MCF 10A (cell line): ENCODE data around the gene TRMT11. TPM values are rescaled to one million over a fixed set of nuclear protein-coding genes. Genes with fewer than 3 reads are reported as not detected.
A peak's percentile ranks its signal among the peaks of the same experiment; 100 is the strongest.

Experiments used
- BruUV-seq: library from RNA; stranded (reverse); fragments of 400-500 nt; replicated peaks from 2 replicates; lab custom pipeline; 2021; lab: Mats Ljungman, UMichigan
- CTCF ChIA-PET: fragments of 300-600 bp; sonication (Branson Sonifier 250); formaldehyde crosslinking; extraction: SDS; loops from one replicate; lab custom pipeline; 2021; ENCODE audit warnings: antibody characterized with exemption, inconsistent platforms; lab: Yijun Ruan, JAX
- POLR2A ChIA-PET: fragments of 300-600, 350-650 bp; sonication (Branson Sonifier 250); formaldehyde crosslinking; extraction: SDS; loops from one replicate; lab custom pipeline; 2020; ENCODE audit warnings: antibody characterized with exemption, inconsistent platforms; lab: Yijun Ruan, JAX
- DNase-seq: peaks from one replicate; pipeline ENCODE4 v3.0.0-alpha.2; 2018; ENCODE audit not compliant: unreplicated experiment
- H3K27ac Mint-ChIP-seq: one replicate; pipeline ENCODE4 v1.8.0; 2022; ENCODE audit warnings: mild to moderate bottlenecking, low read depth, mixed read lengths; ENCODE audit not compliant: unreplicated experiment
- H3K27me3 Mint-ChIP-seq: one replicate; pipeline ENCODE4 v1.8.0; 2022; ENCODE audit warnings: mixed read lengths; ENCODE audit not compliant: insufficient read depth, unreplicated experiment
- H3K36me3 Mint-ChIP-seq: one replicate; pipeline ENCODE4 v1.8.0; 2022; ENCODE audit warnings: mild to moderate bottlenecking, moderate library complexity, mixed read lengths; ENCODE audit not compliant: insufficient read depth, unreplicated experiment
- H3K4me1 Mint-ChIP-seq: one replicate; pipeline ENCODE4 v1.8.0; 2022; ENCODE audit warnings: mixed read lengths; ENCODE audit not compliant: insufficient read depth, unreplicated experiment
- H3K4me3 Mint-ChIP-seq: one replicate; pipeline ENCODE4 v1.8.0; 2022; ENCODE audit warnings: mild to moderate bottlenecking, moderate library complexity, mixed read lengths; ENCODE audit not compliant: unreplicated experiment
- H3K9me3 Mint-ChIP-seq: one replicate; pipeline ENCODE4 v1.8.0; 2022; ENCODE audit warnings: mixed read lengths; ENCODE audit not compliant: unreplicated experiment
- intact Hi-C: fragments of 100-400 bp; cut with micrococcal nuclease; formaldehyde crosslinking; loops from 2 replicates; pipeline ENCODE4 v1.14.1; 2022
- total RNA-seq: library from RNA; stranded (reverse); gene quantifications from 2 replicates; pipeline ENCODE4 v1.2.3, GENCODE V29; 2022
- TF ChIP-seq, protein P1 (sequence below): fragments of 200-600 bp; IDR thresholded peaks from one replicate; pipeline ENCODE4 v1.8.0; 2022; ENCODE audit warnings: antibody characterized with exemption, mild to moderate bottlenecking; ENCODE audit not compliant: unreplicated experiment

Gene TRMT11
- total RNA-seq, 1 experiment from 2014 or later = 32.5 TPM

DNA sequence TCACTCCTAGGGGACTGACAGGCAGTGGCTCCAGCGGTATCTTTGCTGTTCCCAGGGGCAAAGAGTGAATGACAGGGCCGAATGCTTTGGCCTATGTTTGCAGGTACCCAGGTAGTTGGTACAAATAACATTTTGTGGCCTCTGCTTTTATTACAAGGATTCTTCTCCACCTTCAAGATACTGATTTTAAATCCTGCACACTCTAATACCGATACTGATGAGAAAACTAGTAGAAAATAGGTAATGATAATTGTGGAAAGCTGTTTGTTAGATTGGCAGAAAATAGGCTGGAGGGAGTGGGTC, 29.0 kb upstream of the TRMT11 start:
- intact Hi-C loops = loop anchor here (2.0 kb wide), 2 partner anchors 39 to 53 kb away; no protein-coding TSS in a partner anchor
- Mint-ChIP-seq H3K27ac (no peak overlapping the region), H3K9me3 (no peaks in the 10 kb centered on the region), H3K4me3 (no peak overlapping the region), H3K27me3 (no peaks in the 10 kb centered on the region), H3K36me3 (no peaks in the 10 kb centered on the region), H3K4me1 (no peaks in the 10 kb centered on the region)
- no peak for DNase-seq
- POLR2A ChIA-PET = interaction anchor here (0.9 to 5.3 kb wide), 29 partner anchors 14 to 1387 kb away, joined by 3 to 106 read pairs (median 6); partner anchors contain the start of genes NCOA7, RNF146 and TRMT11
- CTCF ChIA-PET = interaction anchor here (0.6 to 10.3 kb wide), 28 partner anchors 9 to 750 kb away, joined by 3 to 270 read pairs (median 5); partner anchors contain the start of genes NCOA7 and TRMT11
- TF ChIP-seq, protein P1, sequence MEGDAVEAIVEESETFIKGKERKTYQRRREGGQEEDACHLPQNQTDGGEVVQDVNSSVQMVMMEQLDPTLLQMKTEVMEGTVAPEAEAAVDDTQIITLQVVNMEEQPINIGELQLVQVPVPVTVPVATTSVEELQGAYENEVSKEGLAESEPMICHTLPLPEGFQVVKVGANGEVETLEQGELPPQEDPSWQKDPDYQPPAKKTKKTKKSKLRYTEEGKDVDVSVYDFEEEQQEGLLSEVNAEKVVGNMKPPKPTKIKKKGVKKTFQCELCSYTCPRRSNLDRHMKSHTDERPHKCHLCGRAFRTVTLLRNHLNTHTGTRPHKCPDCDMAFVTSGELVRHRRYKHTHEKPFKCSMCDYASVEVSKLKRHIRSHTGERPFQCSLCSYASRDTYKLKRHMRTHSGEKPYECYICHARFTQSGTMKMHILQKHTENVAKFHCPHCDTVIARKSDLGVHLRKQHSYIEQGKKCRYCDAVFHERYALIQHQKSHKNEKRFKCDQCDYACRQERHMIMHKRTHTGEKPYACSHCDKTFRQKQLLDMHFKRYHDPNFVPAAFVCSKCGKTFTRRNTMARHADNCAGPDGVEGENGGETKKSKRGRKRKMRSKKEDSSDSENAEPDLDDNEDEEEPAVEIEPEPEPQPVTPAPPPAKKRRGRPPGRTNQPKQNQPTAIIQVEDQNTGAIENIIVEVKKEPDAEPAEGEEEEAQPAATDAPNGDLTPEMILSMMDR = no peak
- BruUV-seq = TSS peak; percentile 74

DNA sequence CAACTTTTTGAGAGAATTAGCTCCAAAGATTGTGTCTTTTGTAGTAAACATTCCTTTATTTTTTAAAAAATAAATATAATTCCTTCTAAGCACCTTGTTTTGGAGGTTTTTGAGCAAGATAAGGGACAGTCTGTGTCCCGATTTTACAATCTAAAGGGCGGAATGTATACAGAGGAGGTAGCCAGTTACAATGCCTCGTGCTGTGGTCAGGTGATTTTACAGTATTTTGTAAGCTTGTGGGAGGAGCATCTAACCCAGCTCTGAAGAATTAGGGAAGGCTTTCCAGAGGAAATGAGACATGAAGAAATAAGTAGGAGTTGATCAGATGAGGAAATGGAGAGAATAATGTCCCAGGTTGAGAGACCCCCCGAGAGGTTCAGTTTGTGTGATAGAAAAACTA, 28.5 kb upstream of the TRMT11 start:
- intact Hi-C loops = loop anchor here (2.0 kb wide), 2 partner anchors 39 to 53 kb away; no protein-coding TSS in a partner anchor
- POLR2A ChIA-PET = interaction anchor here (0.6 to 5.3 kb wide), 33 partner anchors 11 to 1386 kb away, joined by 3 to 106 read pairs (median 6); partner anchors contain the start of genes NCOA7 and TRMT11

DNA sequence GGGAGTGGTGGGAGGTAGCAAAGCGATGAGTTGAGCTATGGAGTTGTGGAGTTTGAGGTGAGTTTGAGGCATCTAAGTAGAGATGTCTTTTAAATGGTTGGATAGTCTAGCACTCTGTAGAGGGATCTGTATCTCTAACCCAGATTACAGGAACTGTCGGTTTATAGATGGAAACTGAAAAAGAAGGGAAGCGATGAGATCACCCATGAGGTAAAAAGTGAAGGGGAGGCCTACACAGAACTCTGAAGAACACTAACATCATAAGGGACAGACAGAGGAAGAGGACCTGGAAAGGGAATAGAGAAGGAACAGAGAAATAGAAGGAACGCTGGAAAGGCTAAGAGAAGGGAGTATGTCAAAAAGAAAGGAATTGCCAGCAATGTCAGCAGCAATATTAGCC, 27.3 kb upstream of the TRMT11 start:
- no peak overlapping the region for H3K4me3 Mint-ChIP-seq
- no peaks in the 10 kb centered on the region for H3K4me1 Mint-ChIP-seq
- no peaks in the 10 kb centered on the region for H3K27me3 Mint-ChIP-seq
- peaks cover 6% of the 10 kb centered on the region for H3K36me3 Mint-ChIP-seq
- ChIA-PET CTCF (interaction anchor here (0.6 to 10.3 kb wide), 7 partner anchors 10 to 646 kb away, joined by 3 to 270 read pairs (median 4); partner anchors contain the start of gene NCOA7), POLR2A (interaction anchor here (0.8 to 5.0 kb wide), 6 partner anchors 42 to 1385 kb away, joined by 3 to 106 read pairs (median 41); partner anchors contain the start of gene NCOA7)
- DNase-seq = no peak
- no peaks in the 10 kb centered on the region for H3K9me3 Mint-ChIP-seq
- H3K27ac Mint-ChIP-seq = no peak overlapping the region
- BruUV-seq = no TSS peak
- intact Hi-C loops = no loop called here
- TF ChIP-seq, protein P1 = no peak

More for the DNA sequence above, 28.5 kb upstream of the TRMT11 start:
- no peak overlapping the region for H3K4me3 Mint-ChIP-seq
- TF ChIP-seq, protein P1 = no peak
- H3K27me3 Mint-ChIP-seq = no peaks in the 10 kb centered on the region
- BruUV-seq = TSS peak; percentile 47
- H3K36me3 Mint-ChIP-seq = no peaks in the 10 kb centered on the region
- no peak overlapping the region for H3K27ac Mint-ChIP-seq
- H3K4me1 Mint-ChIP-seq = no peaks in the 10 kb centered on the region
- CTCF ChIA-PET = interaction anchor here (0.7 to 10.3 kb wide), 21 partner anchors 9 to 644 kb away, joined by 3 to 270 read pairs (median 6); partner anchors contain the start of genes NCOA7 and TRMT11
- H3K9me3 Mint-ChIP-seq = no peaks in the 10 kb centered on the region
- DNase-seq = peak; percentile 82

DNA sequence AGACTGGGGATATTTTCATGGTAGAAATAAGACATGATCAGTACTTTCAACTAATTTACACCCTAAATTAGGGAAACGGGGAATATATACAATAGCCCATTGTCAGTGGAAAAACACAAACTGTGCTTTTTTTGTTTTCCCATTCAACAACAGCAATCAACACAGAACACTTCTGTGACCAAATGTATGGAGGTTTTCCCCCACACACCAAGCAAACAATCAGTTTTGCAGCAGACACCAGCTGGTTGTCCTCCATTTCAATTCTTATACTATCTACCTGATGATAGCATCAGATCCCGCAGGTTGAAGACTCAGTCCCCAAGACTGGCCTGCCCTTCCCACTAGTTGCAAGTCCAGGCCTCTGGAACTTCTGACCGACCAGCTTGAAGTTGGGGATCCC, 25.2 kb upstream of the TRMT11 start:
- no TSS peak for BruUV-seq
- ChIA-PET CTCF (interaction anchor here (1.2 to 2.6 kb wide), 4 partner anchors 13 to 169 kb away, joined by 3 to 15 read pairs (median 10); no protein-coding TSS in a partner anchor), POLR2A (interaction anchor here (0.6 to 1.7 kb wide), 4 partner anchors 10 to 171 kb away, joined by 3 to 4 read pairs (median 3); no protein-coding TSS in a partner anchor)
- H3K4me1 Mint-ChIP-seq = no peaks in the 10 kb centered on the region
- H3K4me3 Mint-ChIP-seq = no peak overlapping the region
- no peak for DNase-seq
- peaks cover 6% of the 10 kb centered on the region for H3K36me3 Mint-ChIP-seq
- TF ChIP-seq, protein P1 = no peak
- no peaks in the 10 kb centered on the region for H3K9me3 Mint-ChIP-seq
- no peaks in the 10 kb centered on the region for H3K27me3 Mint-ChIP-seq
- no peak overlapping the region for H3K27ac Mint-ChIP-seq
- intact Hi-C loops = no loop called here
